ENCODE measurements around the gene NSD2.
A peak's percentile ranks its signal among the peaks of the same experiment; 100 is the strongest.
"Not testable (repeated sequence)": the region's sequence is repeated elsewhere in the genome, so short reads cannot be mapped to it uniquely, and the experiment has no call there.

NSD2 gene

DNA sequence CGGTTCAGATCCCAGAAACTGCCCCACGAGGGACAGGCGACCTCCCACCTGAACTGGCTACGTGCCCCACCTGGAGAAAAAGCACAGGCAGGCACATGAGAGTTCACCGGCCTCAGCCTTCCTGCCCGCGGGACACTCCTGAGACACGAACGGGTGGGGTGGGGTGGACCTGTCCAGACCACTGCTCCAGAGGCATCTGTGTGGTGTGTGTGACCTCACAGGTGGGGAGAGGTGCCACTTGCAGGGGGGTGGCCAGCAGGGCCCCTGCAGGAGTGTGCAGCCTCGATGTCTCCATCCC is 119.1 kb downstream of the NSD2 start:
- H3K4me3 ChIP-seq (replicated peaks in 1 of 2; ENCODE audit: low read depth in 2 of 2, low read length in 2 of 2), result no peak overlapping the region
- TF ChIP-seq, protein P1, sequence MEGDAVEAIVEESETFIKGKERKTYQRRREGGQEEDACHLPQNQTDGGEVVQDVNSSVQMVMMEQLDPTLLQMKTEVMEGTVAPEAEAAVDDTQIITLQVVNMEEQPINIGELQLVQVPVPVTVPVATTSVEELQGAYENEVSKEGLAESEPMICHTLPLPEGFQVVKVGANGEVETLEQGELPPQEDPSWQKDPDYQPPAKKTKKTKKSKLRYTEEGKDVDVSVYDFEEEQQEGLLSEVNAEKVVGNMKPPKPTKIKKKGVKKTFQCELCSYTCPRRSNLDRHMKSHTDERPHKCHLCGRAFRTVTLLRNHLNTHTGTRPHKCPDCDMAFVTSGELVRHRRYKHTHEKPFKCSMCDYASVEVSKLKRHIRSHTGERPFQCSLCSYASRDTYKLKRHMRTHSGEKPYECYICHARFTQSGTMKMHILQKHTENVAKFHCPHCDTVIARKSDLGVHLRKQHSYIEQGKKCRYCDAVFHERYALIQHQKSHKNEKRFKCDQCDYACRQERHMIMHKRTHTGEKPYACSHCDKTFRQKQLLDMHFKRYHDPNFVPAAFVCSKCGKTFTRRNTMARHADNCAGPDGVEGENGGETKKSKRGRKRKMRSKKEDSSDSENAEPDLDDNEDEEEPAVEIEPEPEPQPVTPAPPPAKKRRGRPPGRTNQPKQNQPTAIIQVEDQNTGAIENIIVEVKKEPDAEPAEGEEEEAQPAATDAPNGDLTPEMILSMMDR (IDR thresholded peaks at IDR 0.05; ENCODE audit: low read depth, low read length), result no peak
- no peak for DNase-seq (ENCODE audit: low read depth in 2 of 2)

DNA sequence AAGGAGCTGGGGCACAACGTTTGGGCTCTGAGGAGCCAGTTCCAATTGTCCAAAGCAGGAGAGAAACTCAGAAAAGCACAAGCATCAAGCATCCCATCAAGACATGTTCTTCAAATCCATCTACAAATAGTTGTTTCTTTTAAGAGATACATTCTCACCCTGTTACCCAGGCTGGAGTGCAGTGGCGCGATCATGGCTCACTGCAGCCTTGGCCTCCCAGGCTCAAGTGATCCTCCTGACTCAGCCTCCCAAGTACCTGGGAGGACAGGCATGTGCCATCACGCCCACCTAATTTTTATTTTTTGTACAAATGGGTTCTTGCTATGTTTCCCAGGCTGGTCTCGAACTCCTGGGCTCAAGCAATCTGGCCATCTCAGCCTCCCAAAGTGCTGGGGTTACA is 119.5 kb downstream of the NSD2 start:
- TF ChIP-seq, protein P1 (IDR thresholded peaks at IDR 0.05; ENCODE audit: low read depth, low read length), result no peak
- no peak overlapping the region for H3K4me3 ChIP-seq (replicated peaks in 1 of 2; ENCODE audit: low read depth in 2 of 2, low read length in 2 of 2)
- DNase-seq (ENCODE audit: low read depth in 2 of 2), result no peak

DNA sequence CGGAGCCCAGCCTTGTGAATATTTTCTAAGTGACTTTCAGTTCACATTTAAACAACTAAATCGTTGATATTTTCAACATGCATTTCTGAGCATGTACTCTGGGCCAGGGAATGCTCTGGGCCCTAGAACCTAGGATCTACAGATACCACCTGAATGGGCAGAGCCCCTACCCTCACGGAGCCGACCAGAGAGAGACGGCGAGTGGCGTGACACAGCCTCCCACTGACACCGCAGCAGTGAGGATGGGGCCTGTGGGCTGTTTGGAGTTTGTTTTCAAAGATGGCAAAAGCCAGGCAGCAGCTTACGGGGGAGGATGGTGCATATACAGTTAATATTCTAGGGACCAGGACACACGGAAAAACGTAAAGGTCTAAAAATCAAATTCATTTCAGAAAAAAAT is 119.9 kb downstream of the NSD2 start:
- DNase-seq (ENCODE audit: low read depth in 2 of 2), result no peak
- H3K4me3 ChIP-seq (replicated peaks in 1 of 2; ENCODE audit: low read depth in 2 of 2, low read length in 2 of 2), result no peak overlapping the region
- TF ChIP-seq, protein P1 (IDR thresholded peaks at IDR 0.05; ENCODE audit: low read depth, low read length), result no peak

DNA sequence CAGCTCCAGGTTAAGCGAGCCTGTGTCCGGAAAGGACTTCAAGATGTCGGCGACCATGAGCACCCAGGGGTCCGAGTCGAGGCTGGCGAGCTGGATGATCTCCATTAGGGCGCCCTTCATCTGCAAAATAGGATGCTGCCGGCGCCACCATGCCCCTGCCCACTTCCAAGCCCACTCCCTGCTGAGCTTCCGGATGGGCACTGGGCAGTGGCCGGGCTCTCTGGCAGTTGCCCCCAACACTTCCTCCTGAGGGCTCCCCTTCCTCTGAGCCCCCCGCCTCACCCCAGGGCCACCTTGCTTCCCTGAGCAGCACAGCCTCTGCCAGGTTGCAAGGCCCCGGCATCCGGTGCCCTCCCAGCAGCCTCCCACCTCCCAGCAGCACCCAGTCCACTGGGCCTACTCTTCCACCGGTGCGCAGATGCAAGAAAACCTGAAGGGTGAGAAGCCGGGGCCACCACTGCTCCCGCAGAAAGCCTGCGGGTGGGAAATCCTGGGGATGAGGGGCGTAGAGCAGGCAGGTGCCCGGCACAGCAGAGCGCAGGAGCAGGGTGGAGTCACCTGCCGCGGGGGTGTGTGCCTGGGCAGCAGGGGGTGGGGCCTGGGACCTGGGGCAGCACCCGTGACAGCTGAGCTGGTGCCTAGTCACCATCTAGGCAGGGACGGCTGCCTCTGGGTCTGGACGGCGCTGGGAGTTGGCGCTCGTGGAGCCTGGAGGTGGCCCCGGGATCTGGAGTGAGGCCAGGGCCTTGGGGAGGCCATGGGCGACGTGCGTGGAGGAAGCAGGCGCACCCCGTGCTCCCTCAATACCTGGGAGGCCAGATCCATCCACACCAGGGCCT is 120.6 kb downstream of the NSD2 start:
- DNase-seq (ENCODE audit: low read depth in 2 of 2), result no peak
- TF ChIP-seq, protein P1 (IDR thresholded peaks at IDR 0.05; ENCODE audit: low read depth, low read length), result no peak
- H3K4me3 ChIP-seq (replicated peaks in 1 of 2; ENCODE audit: low read depth in 2 of 2, low read length in 2 of 2), result no peak overlapping the region

DNA sequence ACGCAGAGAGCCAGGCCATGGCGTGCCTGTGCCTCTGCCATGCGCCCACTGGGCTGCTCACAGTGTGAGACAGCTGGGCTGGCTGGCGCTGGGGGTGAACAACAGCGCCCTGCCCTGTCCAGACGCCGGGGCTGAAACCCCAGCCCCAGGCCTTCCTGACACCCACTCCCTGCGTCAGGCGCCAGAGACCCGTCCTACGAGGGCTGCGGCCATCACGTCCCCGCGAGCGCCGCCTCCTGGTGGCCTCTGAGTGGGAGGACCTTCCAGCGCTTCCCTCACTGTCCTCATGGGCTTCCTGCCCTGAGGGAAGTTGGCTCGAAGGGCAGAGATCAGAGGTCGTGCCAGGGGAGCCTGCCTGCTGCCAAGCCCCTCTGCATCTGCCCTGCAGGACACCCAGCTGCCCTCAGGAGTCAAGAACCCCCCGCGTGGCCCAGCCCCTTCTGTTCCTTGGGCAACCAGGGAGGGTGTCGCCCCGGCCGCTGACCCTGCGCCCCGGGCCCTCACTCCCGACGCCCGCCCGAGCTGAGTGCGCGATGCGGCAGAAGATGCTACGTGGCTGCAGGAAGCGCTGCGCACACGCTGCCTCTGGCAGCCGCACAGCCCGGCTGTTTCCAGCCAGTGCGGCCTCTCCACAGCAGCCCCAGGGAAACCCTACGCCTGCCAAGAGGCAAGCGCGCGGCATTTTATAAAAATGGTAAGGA is 121.4 kb downstream of the NSD2 start:
- H3K4me3 ChIP-seq (replicated peaks in 1 of 2; ENCODE audit: low read depth in 2 of 2, low read length in 2 of 2), result no peak overlapping the region
- DNase-seq (ENCODE audit: low read depth in 2 of 2), result peak in 1 of 2 donors; percentile 47
- TF ChIP-seq, protein P1 (IDR thresholded peaks at IDR 0.05; ENCODE audit: low read depth, low read length), result no peak

DNA sequence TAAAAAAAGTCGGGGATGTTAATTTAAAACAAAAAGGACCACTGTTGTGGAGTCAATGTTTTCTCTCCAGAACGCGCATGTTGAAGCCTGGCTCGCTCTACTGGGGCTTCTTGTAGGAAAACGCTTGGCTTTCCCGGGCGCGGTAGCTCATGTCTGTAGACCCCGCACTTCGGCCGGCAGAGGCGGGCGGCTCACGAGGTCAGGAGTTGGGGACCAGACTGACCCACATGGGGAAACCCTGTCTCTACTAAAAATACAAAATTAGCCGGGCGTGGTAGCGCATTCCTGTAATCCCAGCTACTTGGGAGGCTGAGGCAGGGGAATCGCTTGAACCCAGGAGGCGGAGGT is 122.0 kb downstream of the NSD2 start:
- no peak overlapping the region for H3K4me3 ChIP-seq (replicated peaks in 1 of 2; ENCODE audit: low read depth in 2 of 2, low read length in 2 of 2)
- no peak for DNase-seq (ENCODE audit: low read depth in 2 of 2)
- TF ChIP-seq, protein P1 (IDR thresholded peaks at IDR 0.05; ENCODE audit: low read depth, low read length), result no peak

DNA sequence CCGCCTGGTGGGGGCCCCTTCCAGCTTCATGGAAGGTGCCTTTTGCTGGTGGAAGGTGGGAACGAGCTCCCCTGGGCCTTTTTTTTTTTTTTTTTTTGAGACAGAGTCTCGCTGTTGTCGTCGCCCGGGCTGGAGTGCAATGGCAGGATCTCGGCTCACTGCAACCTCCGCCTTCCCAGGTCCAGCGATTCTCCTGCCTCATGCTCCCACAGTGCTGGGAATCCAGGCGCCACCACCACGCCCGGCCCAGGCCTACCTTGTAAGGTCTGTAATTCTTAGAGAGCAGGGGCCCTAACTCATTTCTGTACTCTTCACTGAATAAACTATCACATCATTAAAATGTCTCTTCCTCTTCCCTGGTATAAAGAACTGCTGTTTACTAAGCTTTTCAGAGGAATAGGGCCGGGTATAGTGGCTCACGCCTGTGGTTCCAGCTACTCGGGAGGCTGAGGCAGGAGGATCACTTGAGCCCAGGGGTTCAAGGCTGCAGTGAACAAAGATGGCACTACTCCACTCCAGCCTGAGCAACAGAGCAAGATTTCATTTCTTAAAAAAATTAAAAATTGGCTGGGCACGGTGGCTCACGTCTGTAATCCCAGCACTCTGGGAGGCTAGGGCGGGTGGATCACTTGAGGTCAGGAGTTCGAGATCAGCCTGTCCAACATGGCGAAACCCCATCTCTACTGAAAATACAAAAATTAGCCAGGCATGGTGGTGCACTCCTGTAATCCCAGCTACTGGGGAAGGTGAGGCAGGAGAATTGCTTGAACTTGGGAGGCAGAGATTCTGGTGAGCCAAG is 122.7 kb downstream of the NSD2 start:
- H3K4me3 ChIP-seq (replicated peaks in 1 of 2; ENCODE audit: low read depth in 2 of 2, low read length in 2 of 2); DNase-seq (ENCODE audit: low read depth in 2 of 2): not testable (repeated sequence)
